MV-4-11 (cell line): ENCODE data around the gene ADCY1.
A peak's percentile ranks its signal among the peaks of the same experiment; 100 is the strongest.

Experiments
- DNase-seq: peaks from one replicate; lab custom pipeline; 2025; lab: John Stamatoyannopoulos, UW

Gene ADCY1

GRCh38 chr7:45677311-45677900, 103.2 kb downstream of the ADCY1 start:
- DNase-seq: no peak

- DNase-seq: no peak
Observed at GRCh38 chr7:45679516-45679915, 105.3 kb downstream of the ADCY1 start.

- DNase-seq: no peak
Observed at GRCh38 chr7:45680776-45681175, 106.6 kb downstream of the ADCY1 start.

GRCh38 chr7:45681596-45682357, 107.6 kb downstream of the ADCY1 start:
- DNase-seq: no peak

GRCh38 chr7:45682358-45682735, 108.2 kb downstream of the ADCY1 start:
- no peak for DNase-seq

- DNase-seq: no peak
Observed at GRCh38 chr7:45682836-45683555, 108.8 kb downstream of the ADCY1 start.

- DNase-seq: no peak
Observed at GRCh38 chr7:45683556-45684148, 109.5 kb downstream of the ADCY1 start.

- no peak for DNase-seq
Observed at GRCh38 chr7:45684910-45685618, 110.9 kb downstream of the ADCY1 start.

GRCh38 chr7:45685619-45686240, 111.6 kb downstream of the ADCY1 start:
- DNase-seq: no peak

GRCh38 chr7:45686441-45687184, 112.4 kb downstream of the ADCY1 start:
- no peak for DNase-seq

GRCh38 chr7:45687185-45687560, 113.0 kb downstream of the ADCY1 start:
- no peak for DNase-seq

- no peak for DNase-seq
Observed at GRCh38 chr7:45687721-45688120, 113.6 kb downstream of the ADCY1 start.

GRCh38 chr7:45688382-45688781, 114.2 kb downstream of the ADCY1 start:
- DNase-seq: no peak

GRCh38 chr7:45689011-45689796, 115.0 kb downstream of the ADCY1 start:
- DNase-seq: peak; percentile 73

GRCh38 chr7:45689797-45690761, 115.9 kb downstream of the ADCY1 start:
- DNase-seq: no peak

GRCh38 chr7:45690762-45691150, 116.6 kb downstream of the ADCY1 start:
- DNase-seq: no peak

- no peak for DNase-seq
Observed at GRCh38 chr7:45691155-45691656, 117.0 kb downstream of the ADCY1 start.

- no peak for DNase-seq
Observed at GRCh38 chr7:45692031-45692430, 117.9 kb downstream of the ADCY1 start.
